IPS-18a (cell line): ENCODE measurements around the gene UBXN7.
"Not testable (repeated sequence)": the region's sequence is repeated elsewhere in the genome, so short reads cannot be mapped to it uniquely, and the experiment has no call there.

Experiments used
- H3K27ac ChIP-seq: one replicate; pipeline ENCODE4 v1.5.1; 2013; ENCODE audit warnings: low read length
- H3K27me3 ChIP-seq: one replicate; pipeline ENCODE4 v1.6.1; 2013; ENCODE audit warnings: mild to moderate bottlenecking, low read length; ENCODE audit not compliant: control insufficient read depth, insufficient read depth
- H3K36me3 ChIP-seq: one replicate; pipeline ENCODE4 v1.6.1; 2013; ENCODE audit warnings: low read depth, low read length; ENCODE audit not compliant: control insufficient read depth
- H3K4me1 ChIP-seq: one replicate; pipeline ENCODE4 v1.6.1; 2013; ENCODE audit warnings: low read depth, low read length; ENCODE audit not compliant: control insufficient read depth
- H3K4me3 ChIP-seq: one replicate; pipeline ENCODE4 v1.5.1; 2013; ENCODE audit warnings: low read length
- H3K9ac ChIP-seq: one replicate; pipeline ENCODE4 v1.6.1; 2013; ENCODE audit warnings: mild to moderate bottlenecking, low read length, moderate library complexity
- H3K9me3 ChIP-seq: one replicate; pipeline ENCODE4 v1.6.1; 2013; ENCODE audit warnings: low read depth, low read length; ENCODE audit not compliant: control insufficient read depth

The UBXN7 gene

GRCh38 chr3:196444500-196444894 is 12.3 kb upstream of the UBXN7 start:
- Histone ChIP-seq H3K27me3 (no peaks in the 10 kb centered on the region), H3K9me3 (no peaks in the 10 kb centered on the region), H3K27ac (no peak overlapping the region), H3K4me3 (no peak overlapping the region), H3K36me3 (no peaks in the 10 kb centered on the region), H3K4me1 (no peaks in the 10 kb centered on the region), H3K9ac (no peak overlapping the region)

- Histone ChIP-seq H3K27ac (no peak overlapping the region), H3K9me3 (no peaks in the 10 kb centered on the region), H3K4me3 (no peak overlapping the region), H3K9ac (no peak overlapping the region), H3K27me3 (no peaks in the 10 kb centered on the region), H3K4me1 (no peaks in the 10 kb centered on the region), H3K36me3 (no peaks in the 10 kb centered on the region)
These were observed 8.5 kb upstream of the UBXN7 start for GRCh38 chr3:196440696-196441095.

- Histone ChIP-seq H3K27ac (no peak overlapping the region), H3K4me3 (no peak overlapping the region), H3K4me1 (no peaks in the 10 kb centered on the region), H3K36me3 (no peaks in the 10 kb centered on the region), H3K9me3 (no peaks in the 10 kb centered on the region), H3K27me3 (no peaks in the 10 kb centered on the region), H3K9ac (no peak overlapping the region)
These were observed 7.9 kb upstream of the UBXN7 start for GRCh38 chr3:196440041-196440537.

- Histone ChIP-seq H3K4me1 (no peaks in the 10 kb centered on the region), H3K36me3 (peaks cover 8% of the 10 kb centered on the region), H3K27me3 (no peaks in the 10 kb centered on the region), H3K27ac (peak overlapping the region; percentile 71), H3K9ac (peak overlapping the region; percentile 89), H3K4me3 (peak overlapping the region; percentile 84), H3K9me3 (no peaks in the 10 kb centered on the region)
These were observed 768 bp downstream of the UBXN7 start for GRCh38 chr3:196431181-196432136.

- Histone ChIP-seq H3K9ac (no peak overlapping the region), H3K27ac (no peak overlapping the region), H3K4me1 (no peaks in the 10 kb centered on the region), H3K27me3 (no peaks in the 10 kb centered on the region), H3K9me3 (no peaks in the 10 kb centered on the region), H3K36me3 (peaks cover 8% of the 10 kb centered on the region), H3K4me3 (no peak overlapping the region)
These were observed 4.2 kb downstream of the UBXN7 start for GRCh38 chr3:196428041-196428440.

- not testable (repeated sequence) for H3K27me3 ChIP-seq, H3K4me1 ChIP-seq, H3K4me3 ChIP-seq, H3K9ac ChIP-seq, H3K9me3 ChIP-seq, H3K36me3 ChIP-seq, H3K27ac ChIP-seq
These were observed 7.8 kb downstream of the UBXN7 start for GRCh38 chr3:196424421-196424820.

- no peak overlapping the region for H3K27ac ChIP-seq
- H3K9me3 ChIP-seq = no peaks in the 10 kb centered on the region
- no peak overlapping the region for H3K9ac ChIP-seq
- H3K4me1 ChIP-seq = no peaks in the 10 kb centered on the region
- H3K36me3 ChIP-seq = peaks cover 8% of the 10 kb centered on the region
- H3K27me3 ChIP-seq = no peaks in the 10 kb centered on the region
- H3K4me3 ChIP-seq = no peak overlapping the region
These were observed 9.0 kb downstream of the UBXN7 start for GRCh38 chr3:196423044-196423781.

- H3K9ac ChIP-seq, H3K9me3 ChIP-seq, H3K27ac ChIP-seq, H3K36me3 ChIP-seq, H3K4me1 ChIP-seq, H3K4me3 ChIP-seq, H3K27me3 ChIP-seq: not testable (repeated sequence)
These were observed 10.6 kb downstream of the UBXN7 start for GRCh38 chr3:196421668-196422067.

- no peak overlapping the region for H3K9ac ChIP-seq
- H3K4me3 ChIP-seq = no peak overlapping the region
- H3K36me3 ChIP-seq = no peaks in the 10 kb centered on the region
- H3K27me3 ChIP-seq = no peaks in the 10 kb centered on the region
- no peaks in the 10 kb centered on the region for H3K9me3 ChIP-seq
- no peaks in the 10 kb centered on the region for H3K4me1 ChIP-seq
- H3K27ac ChIP-seq = no peak overlapping the region
These were observed 12.8 kb downstream of the UBXN7 start for GRCh38 chr3:196419386-196419785.

- Histone ChIP-seq H3K36me3 (no peaks in the 10 kb centered on the region), H3K27me3 (no peaks in the 10 kb centered on the region), H3K9me3 (no peaks in the 10 kb centered on the region), H3K9ac (no peak overlapping the region), H3K4me3 (no peak overlapping the region), H3K27ac (no peak overlapping the region), H3K4me1 (no peaks in the 10 kb centered on the region)
These were observed 13.6 kb downstream of the UBXN7 start for GRCh38 chr3:196418601-196419000.

GRCh38 chr3:196414469-196414868 is 17.8 kb downstream of the UBXN7 start:
- Histone ChIP-seq H3K9ac (no peak overlapping the region), H3K27ac (no peak overlapping the region)

More at GRCh38 chr3:196414469-196414868, 17.8 kb downstream of the UBXN7 start:
- no peaks in the 10 kb centered on the region for H3K9me3 ChIP-seq
- H3K36me3 ChIP-seq = no peaks in the 10 kb centered on the region
- no peaks in the 10 kb centered on the region for H3K4me1 ChIP-seq
- H3K27me3 ChIP-seq = no peaks in the 10 kb centered on the region
- H3K4me3 ChIP-seq = no peak overlapping the region
